Right atrium auricular region (tissue), 2 donors: ENCODE results near the gene PGP. TPM values are rescaled to one million over a fixed set of nuclear protein-coding genes. Genes with fewer than 3 reads are reported as not detected.

Source experiments
- DNase-seq: peaks from one replicate; pipeline ENCODE4 v3.0.0-alpha.2; 2019; ENCODE audit warnings: low spot score
- H3K27ac ChIP-seq, 2 donors: fragments of 200-600 bp; sonication (generic); 1 replicate in 1 of 2; 2 replicates in 1 of 2; pipeline ENCODE4 v1.5.1; 2016 to 2019
- H3K27me3 ChIP-seq, 2 donors: fragments of 200-600 bp; sonication (generic); one replicate each; pipeline versions ENCODE4 v1.5.1 to v1.6.0; 2017 to 2019
- H3K36me3 ChIP-seq: fragments of 200-600 bp; sonication (generic); one replicate; pipeline ENCODE4 v1.5.1; 2016
- H3K4me1 ChIP-seq, 2 donors: fragments of 200-600 bp; sonication (generic); one replicate each; pipeline versions ENCODE4 v1.5.1 to v1.6.0; 2017 to 2019
- H3K4me3 ChIP-seq, 2 donors: fragments of 200-600 bp; sonication (generic); 1 replicate in 1 of 2; 2 replicates in 1 of 2; pipeline ENCODE4 v1.5.1; 2017 to 2019; ENCODE audit warnings: mild to moderate bottlenecking in 1 of 2, moderate library complexity in 1 of 2
- H3K9me3 ChIP-seq, 2 donors: fragments of 200-600 bp; sonication (generic); one replicate each; pipeline ENCODE4 v1.5.1; 2019
- total RNA-seq, 2 donors: library from RNA; depleted of rRNA; stranded (reverse); fragments of >200 nt; gene quantifications; one replicate each; pipeline ENCODE4 v1.1.0, GENCODE V29; 2016
- TF ChIP-seq, protein P1 (sequence below), 2 donors: fragments of 200-600 bp; sonication (generic); IDR thresholded peaks; one replicate each; pipeline ENCODE4 v1.5.1; 2019; ENCODE audit warnings: antibody characterized with exemption in 2 of 2

Gene PGP
- total RNA-seq, 2 donors from 2014 or later = 15.5 to 17.7 TPM

- TF ChIP-seq, protein P1, sequence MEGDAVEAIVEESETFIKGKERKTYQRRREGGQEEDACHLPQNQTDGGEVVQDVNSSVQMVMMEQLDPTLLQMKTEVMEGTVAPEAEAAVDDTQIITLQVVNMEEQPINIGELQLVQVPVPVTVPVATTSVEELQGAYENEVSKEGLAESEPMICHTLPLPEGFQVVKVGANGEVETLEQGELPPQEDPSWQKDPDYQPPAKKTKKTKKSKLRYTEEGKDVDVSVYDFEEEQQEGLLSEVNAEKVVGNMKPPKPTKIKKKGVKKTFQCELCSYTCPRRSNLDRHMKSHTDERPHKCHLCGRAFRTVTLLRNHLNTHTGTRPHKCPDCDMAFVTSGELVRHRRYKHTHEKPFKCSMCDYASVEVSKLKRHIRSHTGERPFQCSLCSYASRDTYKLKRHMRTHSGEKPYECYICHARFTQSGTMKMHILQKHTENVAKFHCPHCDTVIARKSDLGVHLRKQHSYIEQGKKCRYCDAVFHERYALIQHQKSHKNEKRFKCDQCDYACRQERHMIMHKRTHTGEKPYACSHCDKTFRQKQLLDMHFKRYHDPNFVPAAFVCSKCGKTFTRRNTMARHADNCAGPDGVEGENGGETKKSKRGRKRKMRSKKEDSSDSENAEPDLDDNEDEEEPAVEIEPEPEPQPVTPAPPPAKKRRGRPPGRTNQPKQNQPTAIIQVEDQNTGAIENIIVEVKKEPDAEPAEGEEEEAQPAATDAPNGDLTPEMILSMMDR (IDR thresholded peaks at IDR 0.05) = no peak
- Histone ChIP-seq H3K36me3 (peaks cover 50% of the 10 kb centered on the region), H3K4me3 (no peak overlapping the region), H3K27ac (no peak overlapping the region), H3K9me3 (no peaks in the 10 kb centered on the region), H3K4me1 (peaks cover 0 to 18% of the 10 kb centered on the region in 2 donors), H3K27me3 (no peaks in the 10 kb centered on the region)
- no peak for DNase-seq
These were observed 38.1 kb upstream of the PGP start for GRCh38 chr16:2252806-2253148.

DNA sequence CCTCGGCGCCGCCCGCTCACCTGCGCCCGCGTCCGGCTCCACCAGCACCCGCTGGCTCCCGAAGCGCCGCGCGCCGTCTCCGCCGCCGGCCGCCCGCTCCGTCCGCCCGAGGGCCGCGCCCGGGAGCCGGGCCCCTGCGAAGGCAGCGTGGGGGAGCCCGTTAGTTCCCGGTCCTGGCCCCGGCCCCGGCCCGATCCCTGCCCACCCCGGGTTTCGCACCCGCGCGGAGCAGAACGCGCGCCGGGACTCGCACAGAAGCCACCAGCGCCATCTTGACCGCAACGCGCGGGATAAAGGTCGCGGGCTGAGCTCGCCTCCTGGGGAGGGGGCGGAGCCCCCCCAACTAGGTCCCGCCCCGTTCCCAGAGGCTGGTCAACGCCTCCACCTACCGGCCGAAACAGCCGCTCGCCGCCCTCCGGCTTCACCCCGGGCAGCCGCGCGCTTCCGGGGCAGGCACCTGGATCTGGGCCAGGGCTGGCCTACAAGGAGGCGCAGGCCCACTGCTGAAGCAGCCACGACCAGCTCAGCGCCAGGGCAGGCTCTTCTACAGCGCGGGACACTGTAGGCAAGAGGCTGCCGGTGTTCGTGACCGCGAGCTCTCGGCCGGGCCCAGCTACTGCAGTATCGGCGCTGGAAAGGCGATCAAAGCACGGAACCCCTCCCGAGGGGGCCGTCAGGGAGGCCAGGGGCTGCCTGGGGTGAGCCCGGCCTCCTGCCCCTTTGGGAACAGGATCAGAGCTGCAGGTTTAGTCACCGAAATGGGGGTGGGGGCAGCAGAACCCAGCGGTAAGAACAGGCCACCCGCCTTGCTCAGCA lies 36.9 kb upstream of the PGP start, which contains the start of gene ECI1:
Gene ECI1, minus strand, starts transcription at position 292 of the 816 bp plus-strand sequence. Its CDS starts 21 bp downstream, at position 271.
- Histone ChIP-seq H3K36me3 (peaks cover 40% of the 10 kb centered on the region), H3K27ac (peak within 1 kb of the TSS; percentile 86 to 91), H3K9me3 (no peaks in the 10 kb centered on the region), H3K4me3 (peak within 1 kb of the TSS; percentile 74 to 76), H3K4me1 (peaks cover 0 to 18% of the 10 kb centered on the region in 2 donors), H3K27me3 (no peaks in the 10 kb centered on the region)
- TF ChIP-seq, protein P1 (IDR thresholded peaks at IDR 0.05) = peak; percentile 66 to 87
- DNase-seq = peak; percentile 94

GRCh38 chr16:2250652-2251295 lies 36.1 kb upstream of the PGP start:
- Histone ChIP-seq H3K27me3 (no peaks in the 10 kb centered on the region), H3K4me3 (peak overlapping the region; percentile 74 to 76), H3K9me3 (no peaks in the 10 kb centered on the region), H3K36me3 (peaks cover 40% of the 10 kb centered on the region), H3K27ac (peak overlapping the region; percentile 86 to 91), H3K4me1 (peaks cover 0 to 18% of the 10 kb centered on the region in 2 donors)
- DNase-seq = no peak
- TF ChIP-seq, protein P1 (IDR thresholded peaks at IDR 0.05) = no peak

DNA sequence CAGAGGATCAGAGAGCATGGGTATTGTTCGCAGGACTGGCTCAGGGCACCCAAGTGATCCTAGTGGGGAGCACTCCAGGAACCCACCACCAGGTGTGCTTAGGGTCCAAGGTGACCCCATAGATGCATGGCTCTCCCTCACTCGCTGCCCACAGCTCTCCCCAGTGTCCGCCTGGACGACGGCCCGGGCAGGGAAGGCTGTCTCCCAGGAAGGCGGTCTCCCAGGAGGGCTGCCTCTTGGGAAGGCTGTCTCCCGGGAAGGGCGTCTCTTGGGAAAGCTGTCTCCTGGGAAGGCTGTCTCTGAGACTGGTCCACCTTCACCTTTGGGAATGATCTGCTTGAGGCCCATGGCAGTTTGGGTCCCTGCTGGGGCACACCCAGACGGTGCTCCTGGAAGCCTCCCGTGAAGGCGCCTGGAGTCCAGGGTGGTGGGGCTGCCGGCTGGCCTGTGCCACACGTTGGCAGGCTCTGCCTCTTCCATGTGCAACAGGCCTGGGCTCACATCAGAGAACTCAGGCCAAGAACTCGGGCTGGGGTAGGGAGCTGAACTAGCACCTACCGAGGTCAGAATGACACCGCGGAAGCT lies 31.8 kb upstream of the PGP start:
- Histone ChIP-seq H3K27me3 (no peaks in the 10 kb centered on the region), H3K4me1 (peaks cover 0 to 10% of the 10 kb centered on the region in 2 donors), H3K27ac (no peak overlapping the region), H3K4me3 (no peak overlapping the region), H3K36me3 (peaks cover 49% of the 10 kb centered on the region), H3K9me3 (no peaks in the 10 kb centered on the region)
- no peak for DNase-seq
- TF ChIP-seq, protein P1 (IDR thresholded peaks at IDR 0.05) = no peak

- Histone ChIP-seq H3K27ac (no peak overlapping the region), H3K27me3 (no peaks in the 10 kb centered on the region), H3K36me3 (peaks cover 49% of the 10 kb centered on the region), H3K9me3 (no peaks in the 10 kb centered on the region), H3K4me3 (no peak overlapping the region), H3K4me1 (peaks cover 0 to 4% of the 10 kb centered on the region in 2 donors)
- no peak for DNase-seq
- TF ChIP-seq, protein P1 (IDR thresholded peaks at IDR 0.05) = no peak
These were observed 30.5 kb upstream of the PGP start for GRCh38 chr16:2244926-2245795.
